HS-5 (cell line): ENCODE data around the gene DUSP5.

Source experiments
- DNase-seq: peaks from one replicate; pipeline ENCODE4 v3.0.0-alpha.2; 2012; ENCODE audit warnings: low read depth

DUSP5 gene

DNA sequence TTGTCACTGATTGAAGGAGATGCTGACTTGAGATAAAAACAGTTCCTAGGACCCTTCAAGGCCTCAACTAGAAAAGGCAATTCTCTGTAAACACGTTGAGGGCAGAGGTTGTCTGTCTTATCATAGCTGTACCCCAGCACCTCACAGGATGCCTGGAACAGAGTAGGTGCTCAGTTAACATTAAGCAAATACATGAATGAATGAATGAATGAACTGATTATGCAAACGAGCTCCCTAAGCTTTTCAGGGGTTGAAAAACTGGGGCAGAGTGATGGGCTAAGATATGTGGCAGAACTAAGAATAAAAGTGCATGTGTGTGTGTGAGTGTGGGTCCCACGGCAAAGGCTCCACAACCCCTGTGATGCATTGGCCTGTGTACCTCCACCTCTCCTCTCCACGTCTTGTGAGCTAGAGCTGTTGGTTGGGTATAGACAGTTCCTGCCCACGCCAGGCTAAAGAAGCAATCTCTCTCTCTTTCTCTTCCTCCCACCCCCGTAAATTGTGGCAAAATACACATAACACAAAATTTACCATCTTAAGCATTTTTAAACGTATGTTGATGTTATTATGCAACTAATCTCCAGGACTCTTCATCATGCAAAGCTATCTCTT, 48.9 kb downstream of the DUSP5 start:
- DNase-seq, result no peak

DNA sequence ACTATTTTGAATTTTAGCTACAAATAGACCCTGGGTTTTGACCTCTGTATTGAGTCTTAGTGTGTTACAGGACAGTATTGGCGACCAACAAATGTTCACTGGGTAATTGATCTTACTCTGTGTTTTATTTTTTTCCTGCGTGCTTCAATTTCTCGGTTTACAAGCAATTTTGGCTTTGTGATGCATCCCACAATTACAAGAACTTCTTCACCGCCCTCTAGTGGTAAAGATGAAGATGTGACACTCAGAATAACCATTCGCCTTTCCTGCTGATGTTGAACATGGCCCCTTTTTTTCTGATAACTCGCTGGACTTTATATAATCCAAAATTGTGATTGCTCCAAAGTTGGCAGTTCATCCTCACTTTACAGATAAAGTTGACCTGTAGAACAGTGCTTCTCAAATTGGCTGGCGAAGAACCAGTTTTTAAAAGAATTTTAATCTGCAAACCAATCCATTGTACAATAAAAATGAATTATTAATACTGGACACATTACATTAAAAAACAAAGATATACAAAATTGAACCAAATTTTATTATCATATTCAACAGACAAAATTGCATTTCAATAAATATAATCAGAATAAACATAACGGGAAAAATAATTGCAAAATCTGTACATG, 49.5 kb downstream of the DUSP5 start:
- no peak for DNase-seq

DNA sequence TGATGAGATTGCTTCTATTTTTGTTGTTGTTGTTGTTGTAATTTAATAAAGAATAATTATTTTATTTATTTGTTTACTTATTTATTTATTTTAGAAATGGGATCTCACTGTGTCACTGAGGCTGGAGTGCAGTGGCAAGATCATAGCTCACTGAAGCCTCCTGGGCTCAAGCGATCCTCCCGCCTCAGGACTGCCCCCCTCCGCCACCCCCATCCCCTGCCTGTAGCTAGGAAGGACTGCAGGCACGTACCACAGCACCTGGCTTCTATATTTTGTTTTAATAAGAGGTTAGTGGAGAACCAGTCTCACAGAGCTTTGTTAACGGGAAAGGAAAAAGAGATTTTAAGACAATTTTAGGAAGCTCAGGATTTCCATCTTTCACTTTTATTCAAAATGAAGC, 50.3 kb downstream of the DUSP5 start:
- no peak for DNase-seq

DNA sequence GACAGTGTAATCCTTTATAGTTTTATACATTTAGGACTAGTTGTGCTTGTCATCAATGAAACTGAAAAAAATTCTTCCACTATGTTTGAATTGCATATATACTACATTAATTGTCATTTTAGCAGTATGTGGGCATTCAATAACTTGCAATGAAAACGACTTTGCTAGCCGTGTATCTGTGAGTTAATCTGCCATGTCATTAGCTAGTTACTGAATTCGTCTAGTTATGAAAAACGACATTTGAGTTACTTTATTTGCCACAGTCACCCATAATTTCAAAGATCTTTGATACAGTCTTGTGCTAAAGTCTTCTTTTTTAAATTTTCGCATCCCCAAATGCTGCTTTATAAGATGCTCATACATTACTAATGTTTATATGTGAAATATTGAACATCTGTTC, 51.5 kb downstream of the DUSP5 start:
- no peak for DNase-seq

DNA sequence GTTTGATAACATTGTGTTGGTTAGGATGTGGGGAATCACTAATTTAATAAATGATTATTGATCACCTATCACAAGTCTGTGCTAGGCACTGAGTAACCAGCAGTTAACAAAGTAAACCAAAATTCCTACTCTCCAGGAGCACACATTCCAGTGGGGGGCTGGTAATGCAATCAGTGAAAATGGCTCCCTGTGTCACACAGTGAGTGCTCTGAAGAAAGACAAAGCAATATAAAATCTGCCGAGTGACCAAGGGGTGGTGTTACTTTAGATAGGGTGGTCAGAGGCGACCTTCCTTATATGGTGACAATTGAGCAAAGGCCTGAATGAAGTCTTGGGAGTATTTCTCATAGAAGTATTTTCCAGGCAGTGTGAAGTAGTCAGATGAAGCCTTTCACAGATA, 56.2 kb downstream of the DUSP5 start:
- DNase-seq, result no peak

DNA sequence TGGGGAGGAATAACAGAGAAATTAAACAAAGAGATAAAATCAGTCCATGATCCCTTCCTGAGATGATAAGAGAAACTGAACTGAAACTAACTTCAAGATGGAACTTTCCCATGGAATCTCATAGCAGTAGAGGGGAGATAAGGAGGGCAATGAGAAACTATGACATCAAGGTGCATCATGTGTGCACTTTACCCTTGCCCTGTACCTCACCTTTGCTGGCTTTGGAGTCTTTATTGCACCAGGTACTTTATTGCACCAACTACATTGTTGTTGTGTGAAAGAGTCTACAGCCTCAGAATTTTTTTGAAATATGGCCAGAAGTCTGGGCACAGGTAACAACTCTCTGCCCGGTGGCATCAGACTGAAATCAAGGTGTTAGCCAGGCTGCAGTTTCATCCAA, 58.6 kb downstream of the DUSP5 start:
- no peak for DNase-seq

DNA sequence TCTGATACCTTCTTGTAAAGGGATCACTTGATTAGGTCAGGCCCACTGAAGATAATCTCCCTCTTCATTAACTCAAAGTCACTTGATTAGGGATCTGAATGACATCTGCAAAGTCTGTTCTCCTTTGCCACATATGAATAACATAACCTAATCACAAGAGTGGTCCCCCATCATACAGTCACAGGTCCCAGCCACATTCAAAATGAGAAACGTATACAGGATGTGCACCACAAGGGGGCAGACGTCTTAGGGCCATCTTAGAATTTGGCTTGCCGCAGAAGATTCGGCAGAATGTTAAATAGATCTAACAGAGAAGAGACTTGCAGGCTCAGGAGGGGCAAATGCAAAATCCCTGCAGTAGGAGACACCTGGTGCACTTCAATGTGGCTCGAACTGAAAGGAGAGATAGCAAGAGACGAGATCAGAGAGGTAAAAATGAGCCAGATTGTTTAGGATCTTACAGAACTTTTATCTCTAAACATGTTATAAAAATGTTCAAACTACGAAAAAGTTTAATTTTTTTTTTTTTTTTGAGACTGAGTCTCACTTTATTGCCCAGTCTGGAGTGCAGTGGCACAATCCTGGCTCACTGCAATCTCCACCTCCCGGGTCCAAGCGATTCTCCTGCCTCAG, 59.4 kb downstream of the DUSP5 start:
- no peak for DNase-seq

DNA sequence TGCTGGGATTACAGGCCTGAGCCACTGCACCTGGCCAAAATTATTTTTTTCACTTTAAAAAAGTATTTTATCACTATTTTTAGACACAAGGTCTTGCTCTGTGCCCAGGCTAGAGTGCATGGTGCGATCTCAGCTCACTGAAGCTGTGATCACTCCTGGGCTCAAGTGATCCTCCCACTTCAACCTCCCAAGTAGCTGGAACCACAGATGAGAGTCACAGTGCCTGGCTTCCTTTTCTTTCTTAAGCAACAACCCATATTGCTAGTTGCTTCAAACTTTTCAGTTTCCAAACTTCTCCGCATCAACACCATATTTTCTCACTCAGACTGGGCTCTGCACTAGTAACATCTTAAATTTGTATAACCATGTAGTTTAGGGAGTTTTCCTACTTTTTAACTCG, 60.3 kb downstream of the DUSP5 start:
- no peak for DNase-seq

DNA sequence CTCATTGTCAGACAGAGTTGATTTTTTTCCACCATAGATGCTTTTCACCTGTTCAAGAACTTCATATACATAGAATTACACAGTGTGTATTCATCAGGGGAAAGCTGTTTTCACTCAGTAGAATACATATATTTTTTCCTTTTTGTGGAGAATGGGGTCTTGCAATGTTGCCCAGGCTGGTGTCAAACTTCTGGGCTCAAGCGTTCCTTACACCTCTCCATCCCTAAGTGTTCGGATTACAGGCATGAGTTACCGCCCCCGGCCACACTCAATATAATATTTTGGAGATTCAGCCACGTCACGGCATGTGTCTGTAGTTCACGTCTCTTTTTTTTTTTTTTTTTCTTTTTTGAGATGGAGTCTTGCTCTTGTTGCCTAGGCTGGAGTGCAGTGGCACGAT, 62.3 kb downstream of the DUSP5 start:
- no peak for DNase-seq
